ENCODE data around the gene ZNF583.
A peak's percentile ranks its signal among the peaks of the same experiment; 100 is the strongest.

ZNF583 gene

DNA sequence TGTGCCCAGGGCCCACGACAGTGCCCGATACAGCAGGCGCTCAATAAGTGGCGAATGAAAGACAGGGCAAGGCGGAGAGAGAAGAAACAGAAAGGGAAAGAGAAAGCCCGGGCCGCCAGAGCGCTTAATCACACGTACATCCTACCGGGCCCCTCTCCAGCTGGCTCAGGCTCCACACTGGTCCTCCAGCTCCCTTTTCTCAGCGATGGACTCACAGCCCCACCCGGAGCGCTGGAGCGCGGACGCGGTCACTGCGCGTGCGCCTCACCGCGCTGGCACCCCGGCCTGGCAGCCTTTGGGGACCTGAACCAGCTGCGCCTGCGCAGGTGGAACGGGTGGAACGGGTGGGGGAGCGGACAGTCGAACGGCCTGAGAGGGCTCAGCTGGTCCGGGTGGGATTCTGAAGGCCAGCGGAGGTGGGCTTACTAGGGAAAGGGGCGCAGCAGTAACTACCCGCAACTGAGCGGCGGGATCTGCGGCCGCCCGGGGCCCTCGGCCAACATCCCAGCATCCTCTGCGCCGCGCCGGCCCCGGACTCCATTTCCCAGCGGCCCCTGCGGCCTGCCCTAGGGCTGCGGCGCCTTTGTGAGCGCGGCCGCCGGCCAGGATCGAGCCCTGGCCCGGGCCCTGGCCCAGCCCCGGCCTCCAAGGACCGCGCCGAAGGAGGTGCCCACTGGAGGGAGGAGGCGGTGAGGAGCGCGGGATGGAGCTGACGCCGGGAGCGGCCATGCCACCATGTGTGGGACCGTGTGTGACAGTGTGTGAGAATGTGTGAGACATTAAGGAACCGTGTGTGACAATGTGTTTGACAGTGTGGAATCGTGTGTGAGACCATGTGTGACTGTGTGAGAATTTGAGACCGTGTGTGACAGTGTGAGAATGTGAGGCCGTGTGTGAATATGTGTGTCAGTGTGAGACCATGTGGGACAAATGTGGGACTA, at the start of gene ZNF583:
TSS of gene ZNF583 (plus strand) at position 569 of the 941 bp plus-strand sequence. CDS start 2,783 bp downstream, outside the sequence.
- peak; percentile 71 for DNase-seq

DNA sequence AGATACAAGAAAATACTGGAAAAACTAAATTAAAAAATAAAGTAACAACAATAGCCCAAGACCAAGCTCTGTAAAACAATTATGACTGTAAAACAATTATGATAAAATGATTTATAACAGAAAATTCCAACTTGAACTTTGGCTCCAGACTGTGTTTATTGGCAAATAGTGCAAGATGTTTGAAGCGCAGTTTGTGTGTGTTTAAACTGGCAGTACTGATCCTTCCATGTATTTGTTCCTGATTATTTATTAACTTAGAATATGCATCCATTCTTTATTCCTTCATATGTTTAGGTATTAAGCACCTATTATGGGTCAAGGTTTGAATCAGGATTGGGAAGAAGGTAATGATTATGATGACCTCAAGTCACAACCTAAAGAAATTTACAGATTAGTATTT, 48.6 kb upstream of the ZNF583 start:
- no peak for DNase-seq

DNA sequence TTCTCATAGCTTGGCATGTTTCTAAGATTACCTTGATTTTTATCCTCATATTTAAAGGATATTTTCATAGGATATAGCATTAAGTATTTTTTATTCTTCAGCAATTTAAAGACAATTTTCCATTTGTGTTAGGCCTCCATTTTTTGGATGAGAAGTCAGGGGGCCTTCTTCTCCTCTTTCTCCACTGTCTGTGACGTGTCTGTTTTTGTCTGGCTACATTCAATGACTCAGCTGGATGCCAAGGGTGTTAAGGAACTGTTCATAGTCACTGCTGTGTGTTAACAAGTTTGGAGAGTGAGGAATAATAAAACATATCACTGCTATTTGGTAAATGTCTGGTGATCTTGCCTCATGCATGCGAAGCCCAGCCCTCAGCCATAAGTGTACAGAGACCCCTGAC, 47.2 kb upstream of the ZNF583 start:
- DNase-seq: no peak

DNA sequence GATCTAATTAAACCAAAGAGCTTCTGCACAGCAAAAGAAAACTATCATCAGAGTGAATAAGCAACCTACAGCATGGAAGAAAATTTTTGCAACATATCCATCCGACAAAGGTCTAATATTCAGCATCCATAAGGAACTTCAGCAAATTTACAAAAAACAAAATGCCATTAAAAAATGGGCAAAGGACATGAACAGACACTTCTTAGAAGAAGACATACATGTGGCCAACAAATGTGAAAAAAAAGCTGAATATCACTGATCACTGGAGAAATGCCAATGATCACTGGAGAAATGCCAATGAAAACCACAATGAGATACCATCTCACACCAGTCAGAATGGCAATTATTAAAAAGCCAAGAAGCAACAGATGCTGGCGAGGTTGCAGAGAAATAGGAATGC, 43.3 kb upstream of the ZNF583 start:
- no peak for DNase-seq

DNA sequence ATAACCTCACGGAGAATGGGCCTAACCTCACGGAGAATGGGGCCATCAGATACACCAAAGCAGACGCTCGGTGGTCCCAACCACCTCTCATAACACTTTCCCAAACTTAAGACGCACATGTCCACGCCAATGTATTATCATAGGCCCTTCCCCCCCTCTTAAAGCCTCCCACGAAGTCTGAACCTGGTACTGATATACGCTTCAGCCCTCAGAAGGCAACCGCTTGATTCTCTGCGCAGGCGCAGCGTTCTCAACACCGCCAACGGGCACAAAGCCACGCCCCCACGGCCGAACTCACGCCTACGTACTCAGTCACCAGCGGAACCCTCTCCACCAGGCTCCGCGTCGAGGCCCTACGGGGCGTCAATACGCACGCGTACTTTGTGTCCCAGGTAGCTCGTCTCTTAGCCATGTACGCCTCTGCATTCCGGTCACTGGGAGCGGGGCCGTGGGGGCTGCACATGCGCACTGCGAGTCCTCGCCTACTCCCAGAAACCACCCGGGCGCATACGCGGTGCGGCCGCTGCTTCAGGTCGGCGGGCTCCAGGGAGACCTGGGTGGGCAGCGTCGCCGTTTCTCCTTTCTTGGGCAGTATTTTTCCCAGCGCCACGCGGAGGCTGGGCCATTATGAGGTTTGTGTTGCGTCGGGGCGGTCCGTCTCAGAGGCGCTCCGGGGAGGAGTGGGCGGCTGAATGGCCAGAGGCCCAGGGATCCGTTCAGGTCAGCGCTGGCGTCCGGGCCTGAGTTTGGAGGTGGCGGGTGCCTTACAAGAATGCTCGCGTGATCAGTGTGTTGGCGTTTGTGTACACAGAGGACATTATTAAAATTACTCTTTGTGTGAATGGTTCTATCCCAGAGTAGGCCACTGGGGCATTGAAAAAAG, 36.1 kb upstream of the ZNF583 start:
- DNase-seq: peak; percentile 91

DNA sequence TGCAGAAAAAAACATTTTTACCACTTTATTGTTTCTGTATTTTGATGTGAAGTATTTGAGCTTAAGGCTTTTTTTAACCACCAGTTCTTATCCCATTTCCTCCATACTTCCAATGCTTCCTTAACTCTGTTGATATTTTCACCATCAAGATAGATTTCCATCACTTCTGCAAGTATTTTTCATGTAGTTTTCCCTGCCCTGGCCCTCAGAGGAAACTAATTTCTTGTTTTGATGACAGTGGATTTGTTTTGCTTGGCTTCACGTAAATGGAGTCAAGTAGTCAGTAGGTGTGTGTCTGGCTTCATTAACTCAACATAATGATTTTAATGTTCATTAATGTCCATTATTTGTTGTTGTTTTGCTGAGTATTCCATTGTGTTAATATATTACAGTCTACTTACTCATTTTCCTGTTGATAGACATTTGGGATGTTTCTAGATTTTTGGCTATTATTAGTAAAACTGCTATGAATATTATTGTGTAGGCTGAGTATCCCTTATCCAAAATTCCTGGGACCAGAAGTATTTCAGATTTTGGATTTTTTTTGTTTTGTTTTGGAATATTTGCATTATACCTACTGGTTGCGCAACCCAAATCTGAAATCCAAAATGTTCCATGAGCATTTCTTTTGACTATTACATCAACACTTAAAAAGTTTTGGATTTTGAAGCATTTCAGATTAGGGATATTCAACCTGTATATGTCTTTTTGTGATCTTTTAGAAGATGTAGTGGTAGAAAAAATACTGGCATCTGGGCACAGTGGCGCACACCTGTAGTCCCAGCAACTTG, 34.1 kb upstream of the ZNF583 start:
- no peak for DNase-seq

DNA sequence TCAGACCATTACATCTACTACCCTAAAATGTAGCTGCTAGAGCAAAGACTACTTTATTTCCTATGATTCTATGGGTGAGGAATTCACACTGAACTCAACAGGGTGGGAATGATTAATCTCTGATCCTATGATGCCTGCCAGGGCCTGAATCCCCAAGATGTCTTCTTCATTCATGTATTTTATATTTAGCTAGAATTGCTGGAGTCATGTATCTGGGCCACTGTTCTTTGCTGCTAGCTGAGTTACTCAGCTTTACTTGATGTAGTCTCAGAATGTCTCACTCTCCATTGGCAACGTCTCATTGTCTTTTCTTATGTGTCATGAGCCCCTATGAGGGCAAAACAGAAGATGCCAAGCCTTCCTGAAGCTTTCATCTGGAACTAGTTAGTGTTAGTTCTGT, 31.9 kb upstream of the ZNF583 start:
- no peak for DNase-seq

DNA sequence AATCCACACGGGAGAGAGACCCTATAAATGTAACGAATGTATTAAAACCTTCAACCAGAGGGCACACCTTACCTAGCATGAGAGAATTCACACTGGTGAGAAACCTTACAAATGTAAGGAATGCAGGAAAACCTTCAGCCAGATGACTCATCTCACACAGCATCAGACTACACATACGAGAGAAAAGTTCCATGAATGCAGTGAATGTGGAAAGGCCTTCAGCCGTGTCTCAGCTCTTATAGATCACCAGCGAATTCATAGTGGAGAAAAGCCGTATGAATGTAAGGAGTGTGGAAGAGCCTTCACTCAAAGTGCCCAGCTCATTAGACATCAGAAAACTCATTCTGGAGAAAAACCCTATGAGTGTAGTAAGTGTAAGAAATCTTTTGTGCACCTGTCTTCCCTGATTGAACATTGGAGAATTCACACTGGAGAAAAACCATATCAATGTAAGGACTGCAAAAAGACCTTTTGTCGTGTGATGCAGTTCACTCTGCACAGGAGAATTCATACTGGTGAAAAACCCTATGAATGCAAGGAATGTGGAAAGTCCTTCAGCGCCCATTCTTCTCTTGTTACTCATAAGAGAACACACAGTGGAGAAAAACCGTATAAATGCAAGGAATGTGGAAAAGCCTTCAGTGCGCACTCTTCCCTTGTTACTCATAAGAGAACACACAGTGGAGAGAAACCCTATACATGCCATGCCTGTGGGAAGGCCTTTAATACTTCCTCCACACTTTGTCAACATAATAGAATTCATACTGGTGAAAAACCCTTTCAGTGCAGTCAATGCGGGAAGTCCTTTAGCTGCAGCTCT, 26.8 kb upstream of the ZNF583 start:
- no peak for DNase-seq

DNA sequence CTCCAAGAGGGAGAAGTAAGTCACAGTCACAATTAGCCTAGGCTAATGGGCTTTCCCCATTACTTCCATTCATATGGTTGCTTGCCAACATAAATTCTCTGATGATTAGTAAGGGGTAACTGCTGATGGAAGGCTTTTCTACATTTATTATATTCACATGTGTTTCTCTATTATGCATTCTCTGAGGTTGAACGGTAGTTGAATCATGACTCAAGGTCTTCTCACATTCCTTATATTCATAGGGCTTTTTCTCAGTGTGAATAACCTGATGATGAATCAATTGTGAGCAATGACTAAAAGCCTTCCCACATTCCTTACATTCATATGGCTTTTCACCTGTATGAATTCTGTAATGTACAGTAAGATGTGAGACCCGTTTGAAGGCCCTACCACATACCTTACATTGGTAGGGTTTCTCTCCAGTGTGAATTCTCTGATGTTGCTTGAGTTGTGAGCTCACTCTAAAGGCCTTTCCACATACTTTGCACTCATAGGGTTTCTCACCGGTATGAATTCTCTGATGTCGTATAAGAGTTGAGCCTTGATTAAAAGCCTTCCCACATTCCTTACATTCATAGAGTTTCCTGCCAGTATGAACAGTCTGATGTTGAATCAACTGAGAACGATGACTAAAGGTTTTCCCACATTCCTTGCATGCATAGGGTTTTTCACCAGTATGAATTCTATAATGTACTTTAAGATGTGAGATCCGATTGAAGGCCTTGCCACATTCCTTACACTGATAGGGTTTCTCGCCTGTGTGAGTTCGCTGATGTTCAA, 20.1 kb upstream of the ZNF583 start:
- DNase-seq: no peak

DNA sequence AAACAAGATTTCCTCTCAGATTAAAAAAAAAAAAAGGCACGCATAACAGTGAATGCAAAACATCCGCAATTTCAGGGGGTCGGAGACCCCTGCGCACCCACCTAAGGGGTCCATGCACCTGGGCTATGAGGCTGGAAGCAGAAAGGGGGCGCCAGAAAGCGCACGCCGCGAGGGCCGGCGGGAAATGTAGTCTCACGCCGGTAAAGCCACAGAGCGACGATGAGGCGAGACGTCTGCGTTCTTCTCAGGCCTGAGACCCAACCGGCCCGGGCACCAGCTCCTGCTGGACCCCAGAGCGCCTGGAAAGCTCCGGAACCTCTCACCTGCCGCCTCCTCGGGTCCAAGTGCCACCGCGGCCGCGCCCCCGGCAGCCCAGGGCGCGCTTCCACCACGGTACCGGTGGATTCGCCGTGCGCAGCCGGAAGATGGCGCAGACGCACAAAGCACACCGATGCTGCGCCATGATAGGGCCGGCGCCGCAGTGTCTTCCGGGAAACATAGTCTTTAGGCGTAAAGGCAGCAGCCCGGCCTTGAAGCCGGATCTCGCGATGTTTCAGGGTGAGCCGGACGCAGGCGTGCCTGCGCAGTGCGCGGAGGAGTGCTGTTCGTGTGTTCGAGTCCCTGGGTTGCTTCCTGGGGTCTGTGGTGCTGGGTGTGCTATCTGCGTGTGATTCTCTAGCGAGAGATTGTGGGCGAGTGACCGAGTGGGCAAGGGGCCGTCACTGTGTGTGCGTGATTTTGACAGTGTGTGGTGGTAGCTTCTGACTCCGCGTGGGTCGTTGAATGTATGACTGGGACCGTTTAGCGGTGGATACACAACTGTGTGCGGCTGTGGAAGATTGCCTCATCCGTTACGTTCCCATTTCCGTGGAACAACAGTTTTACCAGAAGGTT, 10.8 kb upstream of the ZNF583 start, which contains the start of gene ZNF582:
TSS of gene ZNF582 (minus strand) at position 416 of the 894 bp plus-strand sequence. CDS start 1,782 bp downstream, outside the sequence.
- DNase-seq: peak; percentile 18

DNA sequence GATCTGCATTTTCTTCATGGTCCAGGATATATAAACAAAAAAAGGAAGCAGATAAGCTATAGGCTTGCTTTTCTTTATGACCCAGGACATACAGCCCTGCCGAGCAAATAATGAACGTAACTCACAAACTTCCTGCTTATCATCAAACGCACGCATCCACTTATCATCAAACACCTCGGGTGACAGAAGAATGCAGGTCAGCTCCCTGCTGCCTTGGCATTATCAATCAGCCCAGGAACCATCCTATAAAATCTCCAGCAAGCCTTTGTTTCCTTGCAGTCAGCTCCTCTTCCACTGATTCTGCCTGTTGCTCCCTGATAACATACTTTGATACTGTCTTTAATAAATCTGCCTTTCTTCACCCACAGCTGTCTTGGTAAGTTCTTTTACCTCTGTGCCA, 5.3 kb upstream of the ZNF583 start:
- no peak for DNase-seq

DNA sequence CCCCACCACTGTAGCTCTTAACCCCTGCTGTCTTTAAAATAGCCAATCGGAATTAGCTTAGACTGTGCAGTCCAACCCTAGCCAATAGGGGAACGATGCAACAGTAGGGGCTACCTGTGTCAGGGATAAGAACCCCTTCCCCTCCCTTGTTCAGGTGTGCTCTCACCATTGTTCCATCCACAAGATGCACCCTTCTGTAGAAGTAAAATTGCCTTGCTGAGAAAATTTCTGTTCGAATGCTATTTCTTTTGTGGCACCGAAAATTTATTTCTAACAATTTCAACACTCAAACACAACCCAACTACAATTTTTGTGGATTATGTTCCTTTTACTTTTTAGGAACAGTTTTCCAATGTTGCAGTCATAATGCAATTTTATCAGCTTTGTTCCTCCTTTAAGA, 3.6 kb upstream of the ZNF583 start:
- no peak for DNase-seq

DNA sequence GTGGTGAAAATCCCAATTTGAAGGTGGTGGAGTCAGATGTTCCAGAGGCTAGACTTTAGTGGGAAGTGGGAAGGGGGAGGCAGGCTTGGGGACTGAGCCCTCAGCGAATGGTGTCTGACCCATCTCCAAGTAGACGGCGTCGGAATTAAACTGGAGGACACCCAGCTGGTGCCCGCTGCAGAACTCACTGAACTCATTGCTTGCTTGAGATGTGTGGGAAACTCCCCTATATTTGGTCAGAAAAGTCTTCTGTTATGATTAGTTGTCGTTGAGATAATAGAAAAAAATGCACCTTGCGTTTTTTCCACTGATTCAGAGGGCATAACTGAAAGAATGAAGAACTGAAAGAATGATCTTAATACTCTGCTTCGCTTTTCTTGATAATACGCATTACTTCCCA, 871 bp upstream of the ZNF583 start:
- DNase-seq: no peak

DNA sequence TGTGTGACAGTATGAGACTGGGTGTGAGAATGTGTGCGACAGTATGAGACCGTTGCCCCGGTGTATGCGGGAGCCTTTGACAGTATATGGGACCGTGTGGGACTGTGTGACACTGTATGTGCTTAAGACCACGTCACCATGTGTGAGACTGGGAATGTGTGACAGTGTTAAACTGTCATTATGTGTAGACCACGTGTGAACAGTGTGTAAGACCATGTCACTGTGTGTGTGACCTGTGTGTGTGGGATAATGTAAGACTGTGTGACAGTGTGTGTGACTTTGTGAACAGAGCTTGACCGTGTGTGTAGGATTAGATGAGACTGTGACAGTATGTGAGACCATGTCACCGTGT, 549 bp downstream of the ZNF583 start:
- DNase-seq: no peak

DNA sequence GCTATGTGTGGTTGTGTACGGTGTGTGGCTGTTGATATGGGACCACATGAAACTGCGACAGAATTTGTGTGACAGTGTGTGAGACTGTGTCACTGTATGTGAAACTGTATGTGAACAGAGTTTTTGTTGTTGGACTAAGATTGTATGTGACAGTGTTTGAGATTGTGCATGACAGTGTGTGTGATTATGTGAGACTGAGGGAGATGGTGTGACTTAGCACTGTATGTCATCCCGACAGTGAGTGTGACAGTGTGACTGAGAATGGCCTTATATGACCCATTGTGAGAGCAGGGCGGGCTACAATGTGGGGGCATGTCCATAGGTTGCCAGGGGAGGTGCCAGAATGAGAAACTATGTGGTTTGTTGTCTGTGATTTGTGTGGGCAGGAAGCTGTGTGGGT, 930 bp downstream of the ZNF583 start:
- DNase-seq: no peak

DNA sequence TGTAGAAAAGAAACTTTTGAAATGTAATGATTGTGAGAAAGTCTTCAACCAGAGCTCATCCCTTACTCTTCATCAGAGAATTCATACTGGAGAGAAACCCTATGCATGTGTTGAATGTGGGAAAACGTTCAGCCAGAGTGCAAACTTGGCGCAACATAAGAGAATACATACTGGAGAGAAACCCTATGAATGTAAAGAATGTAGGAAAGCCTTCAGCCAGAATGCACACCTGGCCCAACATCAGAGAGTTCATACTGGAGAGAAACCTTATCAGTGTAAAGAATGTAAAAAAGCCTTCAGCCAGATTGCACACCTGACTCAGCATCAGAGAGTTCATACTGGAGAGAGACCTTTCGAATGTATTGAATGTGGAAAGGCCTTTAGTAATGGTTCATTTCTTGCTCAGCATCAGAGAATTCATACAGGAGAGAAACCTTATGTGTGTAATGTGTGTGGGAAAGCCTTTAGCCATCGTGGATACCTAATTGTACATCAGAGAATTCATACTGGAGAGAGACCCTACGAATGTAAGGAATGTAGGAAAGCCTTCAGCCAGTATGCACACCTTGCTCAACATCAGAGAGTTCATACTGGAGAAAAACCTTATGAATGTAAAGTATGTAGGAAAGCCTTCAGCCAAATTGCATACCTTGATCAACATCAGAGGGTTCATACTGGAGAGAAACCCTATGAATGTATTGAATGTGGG, 19.3 kb downstream of the ZNF583 start:
- no peak for DNase-seq

DNA sequence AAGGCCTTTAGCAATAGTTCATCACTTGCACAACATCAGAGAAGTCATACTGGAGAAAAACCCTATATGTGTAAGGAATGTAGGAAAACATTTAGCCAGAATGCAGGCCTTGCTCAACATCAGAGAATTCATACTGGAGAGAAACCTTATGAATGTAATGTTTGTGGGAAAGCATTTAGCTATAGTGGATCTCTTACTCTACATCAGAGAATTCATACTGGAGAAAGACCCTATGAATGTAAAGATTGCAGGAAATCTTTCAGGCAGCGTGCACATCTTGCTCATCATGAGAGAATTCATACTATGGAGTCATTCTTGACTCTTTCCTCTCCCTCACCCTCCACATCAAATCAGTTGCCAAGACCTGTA, 19.8 kb downstream of the ZNF583 start:
- no peak for DNase-seq

DNA sequence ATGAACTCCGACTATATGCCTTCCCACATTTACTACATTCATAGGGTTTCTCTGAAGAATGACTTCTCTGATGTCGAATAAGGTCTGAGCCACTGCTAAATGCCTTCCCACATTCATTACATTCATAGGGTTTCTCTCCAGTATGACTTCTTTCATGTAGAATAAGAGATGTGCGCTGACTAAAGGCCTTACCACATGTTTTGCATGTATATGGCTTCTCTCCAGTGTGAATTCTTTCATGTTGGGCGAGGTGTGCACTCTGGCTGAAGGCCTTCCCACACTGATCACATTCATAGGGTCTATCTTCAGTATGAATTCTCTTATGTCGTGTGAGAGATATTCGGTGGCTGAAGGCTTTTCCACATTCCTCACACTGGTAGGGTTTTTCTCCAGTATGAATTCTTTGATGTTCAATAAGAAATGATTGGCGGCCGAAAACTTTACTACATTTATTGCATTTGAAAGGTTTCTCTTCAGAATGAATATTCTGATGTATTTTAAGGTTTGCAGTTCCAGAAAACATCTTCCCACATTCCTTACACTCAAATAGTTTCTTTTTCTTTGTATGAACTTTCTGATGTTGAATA, 37.2 kb downstream of the ZNF583 start:
- no peak for DNase-seq

DNA sequence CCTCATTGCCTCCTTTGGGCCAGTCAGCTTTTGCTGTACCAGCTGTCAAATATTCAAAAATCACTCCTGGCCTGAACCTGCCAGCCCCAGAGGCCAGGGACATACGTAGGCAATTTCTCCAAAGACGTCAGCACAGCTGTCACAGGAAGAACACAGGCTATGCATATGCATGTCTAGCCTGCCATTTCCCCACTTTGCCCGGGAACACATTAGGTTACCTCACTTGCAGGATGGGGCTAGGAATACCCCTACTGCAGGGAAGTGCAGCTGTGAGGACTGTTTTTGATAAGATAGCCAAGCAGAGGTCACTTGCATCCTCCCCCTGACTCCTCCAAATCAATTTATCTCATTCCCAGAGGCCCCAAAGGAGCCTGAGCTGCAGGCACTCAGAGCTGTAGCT, 70.2 kb downstream of the ZNF583 start:
- DNase-seq: no peak

Data from DMS79 (cell line).